NCI-H1417 treated with DMSO at 0.1 percent for 48 hours (cell line): Measurements from ENCODE around the gene VENTX.

Source experiments
- DNase-seq: peaks from one replicate; lab custom pipeline; 2025; lab: John Stamatoyannopoulos, UW

The VENTX gene

GRCh38 chr10:133201948-133202725 is 35.5 kb upstream of the VENTX start:
- no peak for DNase-seq

GRCh38 chr10:133202778-133203651 is 34.6 kb upstream of the VENTX start:
- no peak for DNase-seq

DNA sequence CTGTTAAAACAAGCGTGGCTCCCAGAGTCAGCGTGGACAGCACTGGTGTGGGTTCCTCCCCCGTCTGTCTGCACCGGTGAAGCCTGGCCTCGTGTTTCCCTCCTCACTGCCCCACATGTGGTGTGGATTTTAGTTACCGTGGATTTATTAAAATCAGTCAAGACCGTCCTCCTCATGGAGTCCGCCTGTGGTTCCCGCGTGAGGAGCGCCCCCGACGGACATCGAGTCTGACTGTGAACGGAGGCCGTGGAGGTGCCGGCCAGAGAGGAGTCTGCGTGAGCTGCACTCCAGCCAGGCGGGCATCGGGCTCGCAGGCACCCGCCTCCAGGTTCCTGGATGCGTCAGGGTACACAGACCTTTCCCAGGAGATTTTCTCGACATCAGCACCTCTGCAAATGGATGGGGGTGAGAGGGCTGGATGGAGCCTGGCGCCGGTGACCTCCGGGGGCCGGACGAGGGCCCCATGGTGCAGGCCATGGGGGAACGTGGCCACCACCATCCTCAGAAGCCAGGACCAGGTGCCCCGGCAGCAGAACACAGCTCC is 33.9 kb upstream of the VENTX start:
- no peak for DNase-seq

DNA sequence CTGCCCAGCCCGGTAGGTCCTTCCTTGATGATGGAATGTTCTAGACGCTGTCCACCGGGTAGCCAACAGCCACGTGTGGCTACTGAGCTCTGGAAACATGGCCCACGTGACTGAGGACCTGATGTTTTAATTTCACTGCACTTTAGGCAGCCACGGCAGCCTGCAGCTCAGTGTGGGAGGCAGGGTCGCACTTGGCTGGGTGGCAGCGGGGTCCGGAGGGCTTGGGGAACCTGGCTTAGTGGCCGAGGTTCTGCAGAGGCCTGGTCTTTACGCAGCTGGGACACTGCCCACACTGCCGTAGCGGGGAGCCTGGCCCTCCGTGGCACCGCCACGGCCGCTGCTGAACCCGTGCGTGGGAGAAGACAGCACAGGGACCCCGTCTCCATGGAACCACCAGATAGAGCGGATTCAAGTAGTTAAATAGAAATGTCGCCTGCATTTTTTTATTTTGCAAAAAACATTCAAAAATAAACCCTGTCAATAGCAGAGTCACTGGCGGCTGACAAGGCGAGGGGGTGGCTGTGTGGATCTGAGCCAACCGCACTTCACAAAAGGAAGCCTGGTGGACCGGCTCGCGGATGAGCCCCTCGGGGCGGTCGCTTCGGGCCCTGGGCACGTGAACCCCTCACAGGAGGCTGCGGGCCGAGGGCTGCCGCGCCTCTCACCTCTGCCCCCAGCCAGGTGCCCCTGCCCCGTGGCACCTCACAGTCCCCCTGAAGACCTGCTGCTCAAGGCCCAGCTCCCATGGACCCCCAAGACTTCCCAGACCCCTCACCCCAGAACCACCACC is 33.2 kb upstream of the VENTX start:
- DNase-seq, result no peak

DNA sequence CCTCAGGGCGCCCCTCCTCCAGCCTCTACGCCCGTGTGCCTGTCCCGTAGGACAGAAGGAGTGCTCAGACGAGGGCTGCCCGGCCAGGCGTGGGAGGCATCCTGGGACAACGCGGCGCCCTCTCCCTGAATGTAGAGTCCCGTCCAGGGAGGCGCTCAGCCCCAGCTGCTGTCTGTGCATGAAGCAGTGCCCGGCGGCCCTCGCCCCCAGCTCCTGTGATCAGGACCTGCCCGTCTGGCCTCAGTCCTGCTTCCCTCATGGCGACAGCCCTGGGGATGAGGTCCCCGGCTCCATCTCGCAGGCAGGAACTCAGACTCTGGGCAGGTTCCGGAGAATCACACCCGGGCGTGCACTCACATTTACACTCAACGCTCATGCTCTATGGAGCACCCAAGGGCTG is 32.5 kb upstream of the VENTX start:
- DNase-seq, result no peak

GRCh38 chr10:133206356-133207040 is 31.2 kb upstream of the VENTX start:
- DNase-seq, result no peak

DNA sequence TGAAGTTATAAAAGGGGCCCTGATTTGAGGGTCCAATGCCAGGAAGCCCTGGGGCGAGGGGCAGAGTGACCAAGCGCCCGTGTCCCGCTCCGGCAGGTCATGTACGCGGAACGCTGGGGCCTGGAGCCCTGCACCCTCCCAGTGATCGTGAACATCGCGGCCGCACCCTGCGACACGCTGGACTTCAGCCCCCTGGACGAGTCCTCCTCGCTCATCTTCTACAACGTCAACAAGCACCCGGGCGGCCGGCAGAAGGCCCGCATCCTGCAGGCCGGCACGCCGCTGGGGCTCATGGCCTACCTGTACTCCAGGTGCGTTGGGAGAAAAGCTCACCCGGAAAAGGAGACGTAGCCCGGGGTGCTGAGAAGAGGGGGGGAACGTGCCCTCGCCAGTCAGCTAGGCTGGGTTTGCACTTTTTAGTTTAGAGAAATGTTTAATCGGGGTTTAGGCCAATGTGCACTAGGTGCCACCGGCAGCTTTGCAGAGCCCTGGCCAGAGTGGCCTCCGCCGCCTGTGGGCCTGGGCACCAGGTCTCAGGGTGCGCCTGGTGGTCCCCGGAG is 30.5 kb upstream of the VENTX start:
- no peak for DNase-seq

- DNase-seq, result no peak
These were observed 30.0 kb upstream of the VENTX start for GRCh38 chr10:133207627-133208026.

DNA sequence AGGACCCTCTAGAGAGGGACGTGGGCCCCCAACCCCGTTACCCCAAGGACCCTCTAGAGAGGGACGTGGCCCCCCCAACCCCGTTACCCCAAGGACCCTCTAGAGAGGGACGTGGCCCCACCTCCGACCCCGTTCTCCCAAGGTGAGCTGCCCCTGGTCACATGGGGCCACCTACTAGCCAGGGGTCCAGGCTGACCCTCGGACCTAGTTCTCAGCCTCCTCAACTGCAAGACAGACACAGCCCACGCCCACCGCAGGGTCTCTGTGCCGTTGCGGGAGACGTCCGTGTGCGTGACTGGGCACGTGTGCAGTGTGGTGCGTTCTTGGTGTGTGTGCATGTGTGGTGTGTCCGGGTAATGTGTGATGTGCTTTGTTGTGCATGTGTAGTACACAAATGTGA is 29.2 kb upstream of the VENTX start:
- no peak for DNase-seq

DNA sequence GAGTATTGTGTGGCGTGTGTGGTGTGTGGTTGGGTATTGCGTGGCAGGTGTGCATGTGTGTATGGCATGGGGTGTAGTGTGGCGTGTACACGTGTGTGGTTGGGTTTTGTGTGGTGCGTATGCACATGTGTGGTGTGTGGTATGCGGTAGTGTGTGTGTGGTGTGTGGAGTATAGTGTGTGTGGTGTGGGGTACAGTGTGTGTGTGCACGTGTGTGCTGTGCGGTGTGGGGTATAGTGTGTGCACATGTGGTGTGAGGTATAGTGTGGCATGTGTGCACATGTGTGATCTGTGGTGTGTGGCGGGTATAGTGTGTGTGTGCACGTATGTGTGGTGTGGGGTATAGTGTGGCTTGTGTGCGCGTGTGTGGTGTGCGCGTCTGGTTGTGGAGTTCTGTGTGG is 28.5 kb upstream of the VENTX start:
- DNase-seq, result no peak

DNA sequence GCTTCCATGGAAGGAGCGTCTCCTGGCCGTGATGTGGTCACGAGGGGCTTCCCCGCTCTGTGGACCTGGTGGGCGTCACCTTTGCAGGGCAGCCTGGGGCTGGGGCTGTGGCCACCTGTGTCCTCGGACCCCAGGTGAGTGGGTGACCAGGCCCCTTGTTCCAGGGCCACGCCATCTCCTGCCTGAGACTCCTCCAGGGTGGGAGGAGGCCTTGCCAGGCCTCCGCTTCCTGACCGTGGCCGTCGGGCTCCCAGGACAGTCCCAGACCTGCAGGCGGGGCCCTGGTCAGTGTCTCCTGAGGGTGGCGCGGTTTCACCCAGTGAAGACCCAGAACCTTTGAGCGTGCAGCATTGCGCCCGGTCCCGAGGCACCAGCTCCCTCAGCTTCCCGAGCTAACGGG is 28.0 kb upstream of the VENTX start:
- no peak for DNase-seq

DNA sequence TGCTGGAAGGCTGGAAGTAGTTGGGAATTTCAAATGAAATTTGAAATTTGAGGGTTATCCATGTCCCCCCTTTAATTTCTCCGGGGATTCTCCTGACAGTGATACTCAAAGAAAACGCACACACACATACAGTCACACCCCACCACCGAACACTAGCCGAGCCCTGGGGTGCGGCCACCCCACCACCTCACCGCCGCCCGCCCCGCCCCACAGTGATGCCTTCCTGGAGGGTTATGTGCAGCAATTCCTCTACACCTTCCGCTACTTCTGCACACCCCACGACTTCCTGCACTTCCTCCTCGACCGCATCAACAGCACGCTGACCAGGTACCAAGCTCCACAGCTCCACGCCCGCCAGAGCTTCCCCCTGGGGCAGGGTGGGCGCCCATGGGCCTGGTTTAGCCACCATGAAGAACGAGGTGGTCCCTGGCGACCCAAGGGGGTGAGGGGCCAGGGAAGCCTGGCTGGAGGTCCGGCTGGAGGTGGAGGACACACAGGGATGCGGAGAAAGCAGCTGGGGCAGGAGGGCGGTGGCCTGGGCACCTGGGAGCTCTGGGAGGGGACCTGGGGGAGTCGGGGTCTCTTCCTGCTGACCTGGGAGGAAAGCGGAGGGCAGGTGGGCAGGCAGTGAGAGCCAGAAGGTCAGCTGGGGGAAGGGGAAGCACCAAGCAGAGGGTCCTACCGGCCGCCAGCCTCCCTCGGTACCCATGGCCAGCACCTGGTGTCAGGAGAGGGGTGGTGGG is 27.1 kb upstream of the VENTX start:
- no peak for DNase-seq

DNA sequence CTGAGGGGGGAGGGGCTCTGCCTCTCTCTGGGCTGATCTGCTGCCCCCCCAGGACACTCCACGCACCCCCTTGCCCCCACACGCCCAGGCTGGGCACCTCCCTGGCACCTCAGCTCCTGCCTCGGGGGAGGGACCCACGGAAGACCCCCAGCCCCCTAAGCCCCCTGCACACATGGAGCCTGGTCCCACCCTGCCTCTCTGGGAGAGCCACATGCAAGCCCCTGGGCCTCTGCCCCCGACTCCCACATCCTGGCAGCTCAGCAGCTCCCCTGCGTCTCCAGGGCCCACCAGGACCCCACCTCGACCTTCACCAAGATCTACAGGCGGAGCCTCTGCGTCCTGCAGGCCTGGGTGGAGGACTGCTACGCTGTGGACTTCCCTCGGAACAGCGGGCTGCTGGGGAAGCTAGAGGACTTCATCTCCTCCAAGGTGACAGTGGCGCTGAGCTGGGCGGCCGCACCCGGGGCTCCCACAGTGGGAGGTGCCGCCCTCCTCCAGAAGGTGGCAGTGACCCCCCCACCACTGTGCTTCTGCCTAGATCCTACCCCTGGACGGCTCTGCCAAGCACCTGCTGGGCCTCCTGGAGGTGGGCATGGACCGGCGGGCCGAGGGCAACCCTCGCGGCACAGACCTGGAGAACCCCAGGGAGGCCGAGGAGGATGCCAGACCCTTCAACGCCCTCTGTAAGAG is 26.4 kb upstream of the VENTX start:
- DNase-seq, result no peak

DNA sequence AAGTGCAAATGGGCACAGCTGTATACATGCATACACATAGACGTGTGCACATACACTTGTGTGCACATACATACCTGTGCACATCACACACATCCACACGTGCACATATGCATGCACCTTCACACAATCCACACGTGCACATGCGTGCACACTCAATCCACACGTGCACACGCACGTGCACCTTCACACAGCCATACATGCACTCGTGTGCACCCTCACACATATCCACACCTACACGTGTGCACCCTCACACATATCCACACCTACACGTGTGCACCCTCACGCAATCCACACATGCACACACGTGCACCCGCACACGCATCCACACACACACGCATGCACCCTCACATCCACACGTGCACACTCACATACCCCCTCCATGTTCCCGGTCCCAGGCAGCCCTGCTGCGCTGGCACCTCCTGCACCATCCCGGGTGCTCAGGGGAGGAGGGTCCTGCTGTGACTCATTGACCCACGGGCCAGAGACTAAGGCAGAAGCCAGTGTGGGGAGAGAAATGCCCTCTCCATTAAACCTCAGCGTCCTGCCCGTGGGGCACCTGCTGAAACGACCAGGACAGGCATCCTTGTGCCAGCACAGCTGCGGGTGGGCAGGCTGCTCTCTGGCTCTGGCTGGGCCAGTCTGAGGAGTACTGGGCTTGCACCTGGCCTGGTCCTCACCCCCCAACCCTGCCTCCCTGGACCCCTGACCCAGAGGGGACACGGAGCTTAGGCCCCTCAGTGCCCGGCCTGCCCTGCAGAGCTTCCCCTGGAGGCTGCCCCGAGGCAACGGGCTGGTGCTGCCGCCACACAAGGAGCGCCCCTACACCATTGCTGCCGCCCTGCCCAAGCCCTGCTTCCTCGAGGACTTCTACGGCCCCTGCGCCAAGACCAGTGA is 25.4 kb upstream of the VENTX start:
- no peak for DNase-seq

DNA sequence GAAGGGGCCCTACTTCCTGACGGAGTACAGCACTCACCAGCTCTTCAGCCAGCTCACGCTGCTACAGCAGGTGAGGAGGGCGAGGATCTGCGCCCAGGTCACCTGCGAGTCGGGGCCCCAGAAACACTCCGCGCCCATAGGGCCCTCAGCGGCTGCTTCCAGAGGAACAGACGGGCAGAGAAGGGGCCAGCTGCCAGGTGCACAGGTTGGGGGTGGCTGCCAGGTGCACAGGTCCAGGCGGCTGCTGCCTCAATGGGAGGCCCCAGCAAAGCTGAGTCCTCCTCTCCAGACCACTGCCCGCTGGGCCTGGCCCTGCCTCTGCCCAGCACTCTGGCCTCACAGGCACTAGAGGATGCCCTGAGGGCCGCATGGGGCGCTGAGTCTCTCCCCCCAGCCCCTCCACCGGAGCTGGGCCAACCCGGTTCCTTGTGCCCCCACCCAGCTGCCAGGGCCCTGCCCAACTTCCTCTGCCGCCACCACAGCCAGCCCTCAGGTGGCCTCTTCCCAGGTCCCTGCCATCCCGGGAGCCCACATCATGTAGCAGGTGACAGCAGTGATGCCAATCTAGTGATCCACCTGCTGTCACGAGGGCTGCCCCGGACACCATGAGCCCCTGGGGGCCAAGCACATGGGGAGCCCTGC is 24.7 kb upstream of the VENTX start:
- DNase-seq, result no peak

GRCh38 chr10:133213641-133214467 is 23.8 kb upstream of the VENTX start:
- no peak for DNase-seq
